ENCODE measurements around the gene LIMCH1.
"Not testable (repeated sequence)": the region's sequence is repeated elsewhere in the genome, so short reads cannot be mapped to it uniquely, and the experiment has no call there.

The LIMCH1 gene

DNA sequence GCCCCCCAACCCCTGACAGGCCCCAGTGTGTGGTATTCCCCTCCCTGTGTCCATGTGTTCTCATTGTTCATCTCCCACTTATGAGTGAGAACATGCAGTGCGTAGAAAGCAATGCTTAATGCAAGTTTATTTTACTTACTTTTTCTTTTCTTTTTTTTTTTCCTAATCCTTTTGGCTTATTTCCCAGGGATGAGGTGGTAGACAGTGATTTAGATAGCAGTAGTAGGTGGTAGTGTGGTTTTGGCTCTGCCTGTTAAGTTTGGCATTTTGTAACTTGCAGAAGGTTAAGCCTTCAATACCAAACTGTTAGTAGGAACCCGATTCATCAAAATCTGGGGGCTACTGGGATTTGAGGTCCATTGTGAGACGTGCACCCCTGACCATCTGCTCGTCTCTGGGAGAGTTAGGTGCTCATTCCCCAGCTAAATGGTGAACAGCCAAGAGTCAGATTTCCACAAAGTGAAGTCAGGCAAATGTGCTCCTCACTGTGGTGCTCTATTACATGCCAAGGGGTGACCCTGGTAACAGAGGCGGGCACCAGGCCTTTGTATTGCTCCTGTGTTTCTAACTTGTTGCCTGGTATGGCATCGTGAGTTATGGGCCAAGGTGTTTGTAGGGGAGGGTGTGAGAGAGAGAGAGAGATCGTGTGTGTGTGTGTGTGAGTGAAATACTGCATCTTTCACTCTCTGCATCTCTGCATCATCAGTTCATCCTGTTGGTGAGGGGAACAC is 140.3 kb downstream of the LIMCH1 start:
- DNase-seq (ENCODE audit: low spot score), result no peak

DNA sequence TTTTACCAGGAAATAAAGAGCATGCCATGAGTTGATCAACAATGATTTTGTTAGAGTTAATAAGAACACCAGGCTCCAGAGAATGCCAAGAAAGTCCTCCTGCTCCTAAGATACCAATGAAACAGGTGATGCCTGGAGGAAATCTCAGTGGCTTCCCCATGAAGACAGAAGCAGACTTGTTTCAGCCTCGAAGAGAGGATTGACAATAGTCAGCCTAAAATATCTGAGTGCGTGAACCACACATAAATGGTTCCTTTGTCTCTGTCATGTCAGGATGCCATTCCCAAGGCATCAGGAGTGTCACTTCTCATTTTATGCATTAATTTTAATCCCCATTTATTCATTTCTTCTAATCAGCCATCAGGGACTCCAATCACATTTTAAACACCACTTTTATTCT is 141.0 kb downstream of the LIMCH1 start:
- no peak for DNase-seq (ENCODE audit: low spot score)

DNA sequence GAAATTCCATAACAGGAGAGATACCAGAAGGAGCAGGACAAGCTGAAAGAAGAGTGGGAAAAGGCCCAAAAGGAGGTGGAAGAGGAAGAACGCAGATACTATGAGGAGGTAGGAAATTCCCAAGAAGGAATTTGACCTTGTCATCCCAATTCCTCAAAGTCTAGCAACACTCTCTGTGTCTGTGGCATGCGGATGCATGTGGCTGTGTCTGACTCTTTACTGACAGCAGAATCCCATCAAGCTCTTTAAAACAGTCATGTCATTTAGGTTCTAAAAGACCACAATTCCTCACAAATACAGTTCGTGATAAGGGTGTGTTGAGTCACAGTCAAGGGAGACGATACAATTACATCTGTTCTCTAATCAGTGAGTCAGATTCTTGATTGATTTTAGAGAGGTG is 142.0 kb downstream of the LIMCH1 start:
- no peak for DNase-seq (ENCODE audit: low spot score)

DNA sequence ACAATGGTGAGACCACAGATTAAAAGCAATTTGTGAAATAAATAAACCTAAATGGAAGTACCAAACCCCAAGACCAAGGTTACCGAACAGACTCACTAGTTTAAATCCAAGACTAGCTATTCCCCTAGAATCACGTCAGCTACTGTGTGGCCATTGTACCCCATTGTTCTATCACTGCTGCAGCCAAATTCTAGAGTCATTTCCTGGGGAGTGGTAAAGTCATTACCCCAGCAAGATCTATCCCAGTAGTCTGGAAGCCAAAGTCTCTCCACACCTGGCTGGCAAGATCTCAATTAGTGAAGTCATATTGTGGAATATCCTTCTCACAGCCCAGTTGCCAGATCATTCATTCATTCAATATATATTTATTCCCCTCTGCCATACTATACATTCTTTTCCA is 143.1 kb downstream of the LIMCH1 start:
- no peak for DNase-seq (ENCODE audit: low spot score)

DNA sequence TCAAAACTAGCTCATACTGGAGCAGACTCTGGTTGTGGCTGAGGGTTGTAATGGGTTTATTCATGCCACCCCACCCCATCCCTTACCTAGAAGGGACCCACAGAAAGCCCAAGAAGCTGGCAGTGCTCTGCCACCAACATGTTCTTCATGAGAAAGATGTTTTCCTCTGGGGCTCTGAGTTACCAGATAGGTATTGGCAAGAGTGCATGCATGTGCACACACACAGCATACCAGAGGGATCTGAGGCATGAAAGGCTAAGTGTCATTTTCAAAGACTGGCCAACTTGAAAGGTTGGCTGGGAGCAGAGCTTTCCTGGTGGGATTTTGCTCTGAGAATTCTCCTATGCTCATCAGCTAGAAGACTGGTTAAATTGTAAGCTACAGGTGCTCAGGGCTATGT is 145.4 kb downstream of the LIMCH1 start:
- DNase-seq (ENCODE audit: low spot score), result no peak

DNA sequence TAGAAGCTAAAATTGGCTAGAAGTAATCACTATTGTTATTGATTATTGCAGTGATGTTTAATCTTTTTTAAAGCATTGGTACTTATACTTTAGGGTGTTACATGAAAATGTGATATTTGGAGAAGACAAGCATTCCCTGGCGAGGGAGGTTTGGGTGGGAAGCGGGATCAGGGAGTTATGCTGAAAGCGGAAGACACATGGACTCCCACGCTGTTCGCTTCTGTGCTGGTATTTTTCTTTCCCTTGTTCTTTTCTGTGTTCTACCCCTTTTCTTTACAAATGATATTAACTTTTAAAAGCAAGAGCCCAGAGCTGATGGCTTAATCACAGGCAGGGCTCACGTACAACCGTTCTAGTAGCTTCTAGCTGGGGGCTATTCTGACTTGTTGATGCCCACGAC is 148.9 kb downstream of the LIMCH1 start:
- peak; percentile 47 for DNase-seq (ENCODE audit: low spot score)

DNA sequence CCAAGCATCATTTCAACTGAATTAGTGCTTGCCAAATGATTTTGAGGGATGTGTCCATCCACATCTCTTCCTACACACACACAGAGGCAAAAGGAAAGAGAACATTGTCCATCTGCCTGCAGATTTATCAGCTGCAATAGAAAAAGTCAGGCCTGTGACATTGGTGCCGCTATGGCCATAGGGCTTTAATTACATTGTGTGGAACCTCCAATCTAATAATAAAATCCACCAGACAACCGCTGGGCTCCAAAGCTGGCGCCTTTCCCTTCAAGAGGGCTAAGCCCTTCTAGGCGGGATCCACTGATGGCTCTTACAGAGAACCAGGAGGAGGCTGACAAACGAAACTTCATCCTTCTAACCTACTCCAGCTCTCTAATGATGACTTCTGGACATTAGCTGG is 150.0 kb downstream of the LIMCH1 start:
- DNase-seq (ENCODE audit: low spot score), result no peak

DNA sequence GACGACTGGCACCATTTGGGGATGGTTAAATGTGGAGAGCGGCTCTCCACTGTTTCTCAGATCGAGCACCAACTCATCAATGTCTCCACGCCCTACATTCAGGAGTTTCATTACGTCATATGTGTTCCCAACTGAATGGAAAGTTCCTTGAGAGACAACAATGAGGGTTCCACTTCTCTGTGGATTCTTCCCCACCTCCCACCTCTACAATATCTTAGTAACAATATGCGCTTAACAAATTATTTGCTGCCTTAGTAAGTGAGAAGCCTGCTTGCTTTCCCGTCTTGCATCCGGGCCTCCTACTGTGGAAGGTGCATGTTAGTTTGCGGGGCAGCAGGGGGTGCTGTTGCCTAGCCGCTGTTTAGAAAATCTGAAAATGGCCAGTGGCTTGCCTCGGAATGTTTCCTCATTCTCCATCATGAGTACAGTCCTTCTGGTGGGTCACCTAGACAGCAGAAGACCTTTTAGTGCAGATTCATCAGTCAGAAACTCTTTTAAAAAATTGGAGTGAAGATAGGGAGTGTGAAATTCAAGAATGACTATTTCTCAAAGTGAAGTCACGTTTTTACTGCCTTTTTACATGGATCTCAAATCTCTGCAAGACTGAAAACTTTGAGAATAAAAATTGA is 154.9 kb downstream of the LIMCH1 start:
- DNase-seq (ENCODE audit: low spot score), result peak; percentile 68

DNA sequence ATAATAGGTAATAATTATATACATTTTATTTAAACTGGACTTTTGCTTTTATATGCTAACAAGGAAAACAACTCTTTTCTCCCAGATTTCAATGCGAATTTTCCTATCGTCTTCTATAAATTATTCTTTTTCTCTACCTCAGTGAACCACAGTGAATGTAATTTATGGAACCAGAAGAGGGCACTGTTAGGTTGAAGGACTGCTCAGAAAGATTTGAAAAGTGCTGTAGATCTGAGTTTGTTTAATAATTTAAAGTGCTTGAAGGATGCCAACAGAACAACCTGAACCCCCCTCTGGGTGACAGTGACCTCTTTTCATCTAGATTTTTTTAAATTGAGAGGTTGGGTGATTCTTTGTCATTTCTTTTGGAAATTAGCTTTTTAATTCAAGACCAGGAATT is 155.7 kb downstream of the LIMCH1 start:
- DNase-seq (ENCODE audit: low spot score), result peak; percentile 23

DNA sequence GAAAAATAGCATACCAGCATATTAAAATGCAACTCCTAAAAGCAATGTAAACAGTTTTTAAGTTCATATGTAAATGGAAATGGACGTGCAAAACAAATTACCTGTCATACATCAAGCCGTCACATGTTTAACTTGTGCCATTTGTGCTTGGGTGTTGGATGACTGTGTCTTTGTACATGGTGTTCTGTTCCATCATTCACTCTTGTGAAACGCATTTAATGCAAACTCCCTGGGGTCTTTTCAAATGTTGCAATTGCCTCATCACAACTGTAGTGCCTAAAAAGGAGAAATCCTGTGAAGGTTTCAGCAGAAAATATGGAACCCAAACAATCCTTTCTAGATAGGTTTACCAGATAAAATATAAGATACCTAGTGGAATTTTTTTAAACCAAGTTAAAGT is 158.2 kb downstream of the LIMCH1 start:
- DNase-seq (ENCODE audit: low spot score), result no peak

DNA sequence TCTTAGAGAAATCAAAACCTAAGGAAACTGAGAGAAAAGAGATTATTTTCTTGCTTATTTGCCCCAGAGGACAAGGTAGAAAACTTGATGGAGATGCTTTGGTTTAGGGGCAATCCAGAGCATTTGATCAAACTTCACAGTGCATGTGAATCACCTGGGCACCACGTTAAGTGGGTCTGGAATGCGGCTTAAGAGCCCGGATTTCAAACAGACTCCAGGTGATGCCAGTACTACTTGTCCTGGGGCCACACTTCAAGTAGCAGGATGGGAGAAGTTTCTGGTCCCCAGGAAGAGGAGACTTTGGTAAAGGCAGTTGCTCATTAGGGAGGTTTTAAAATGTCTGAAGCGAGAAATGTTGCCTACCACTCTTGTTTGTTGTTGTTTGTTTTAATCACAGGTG is 158.8 kb downstream of the LIMCH1 start:
- DNase-seq (ENCODE audit: low spot score), result no peak

DNA sequence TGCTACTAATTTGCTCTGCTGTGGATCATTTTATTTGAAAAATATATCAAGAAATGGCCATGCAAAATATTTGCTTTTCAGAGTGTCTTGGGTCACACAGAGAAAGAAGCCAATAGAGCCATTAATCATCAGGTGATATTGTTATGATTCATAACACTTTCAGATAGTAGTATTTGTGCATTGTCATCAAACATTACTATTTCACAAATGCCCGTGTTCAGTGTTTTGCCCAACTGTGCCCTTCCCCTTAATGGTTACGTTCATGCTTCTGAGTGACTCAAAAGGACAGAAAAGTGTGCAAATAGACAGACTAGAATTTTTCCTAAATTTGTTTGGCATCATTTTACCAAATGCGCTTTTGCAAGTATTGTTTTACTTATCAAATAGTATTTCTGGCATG is 164.0 kb downstream of the LIMCH1 start:
- DNase-seq (ENCODE audit: low spot score), result no peak

DNA sequence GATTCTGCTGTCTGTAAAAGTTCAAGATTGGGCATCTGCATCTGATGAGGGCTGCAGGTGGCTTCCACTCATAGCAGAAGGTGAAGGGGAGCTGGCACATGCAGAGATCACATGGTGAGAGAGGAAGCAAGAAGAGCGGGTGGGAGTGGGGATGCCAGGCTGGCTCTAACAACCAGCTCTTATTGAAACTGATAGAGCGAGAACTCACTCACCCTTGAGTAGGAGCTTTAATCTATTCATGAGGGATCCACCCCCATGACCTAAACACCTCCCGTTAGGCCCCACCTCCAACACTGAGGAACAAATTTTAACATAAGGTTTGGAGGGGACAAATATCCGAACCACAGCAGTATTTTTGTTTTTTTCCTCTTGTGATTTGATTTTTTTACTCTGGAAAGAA is 164.8 kb downstream of the LIMCH1 start:
- no peak for DNase-seq (ENCODE audit: low spot score)

DNA sequence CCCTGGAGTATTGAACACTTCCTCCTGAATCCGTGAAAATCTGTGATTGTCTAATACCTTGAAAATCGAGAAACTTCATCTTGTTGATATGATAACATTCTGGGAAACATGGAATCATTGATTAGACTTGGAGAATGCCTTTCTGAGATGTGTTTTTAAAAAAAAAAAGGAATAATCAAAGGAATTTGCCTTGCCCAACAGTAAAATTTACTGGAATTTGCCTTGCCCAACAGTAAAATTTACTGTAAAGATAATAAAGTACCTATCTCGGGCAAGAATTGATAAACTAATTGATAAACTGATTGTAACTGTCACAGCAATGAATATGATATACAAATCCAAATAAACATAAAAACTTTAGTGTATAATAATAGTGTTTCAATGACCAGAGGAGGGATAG is 165.8 kb downstream of the LIMCH1 start:
- no peak for DNase-seq (ENCODE audit: low spot score)

DNA sequence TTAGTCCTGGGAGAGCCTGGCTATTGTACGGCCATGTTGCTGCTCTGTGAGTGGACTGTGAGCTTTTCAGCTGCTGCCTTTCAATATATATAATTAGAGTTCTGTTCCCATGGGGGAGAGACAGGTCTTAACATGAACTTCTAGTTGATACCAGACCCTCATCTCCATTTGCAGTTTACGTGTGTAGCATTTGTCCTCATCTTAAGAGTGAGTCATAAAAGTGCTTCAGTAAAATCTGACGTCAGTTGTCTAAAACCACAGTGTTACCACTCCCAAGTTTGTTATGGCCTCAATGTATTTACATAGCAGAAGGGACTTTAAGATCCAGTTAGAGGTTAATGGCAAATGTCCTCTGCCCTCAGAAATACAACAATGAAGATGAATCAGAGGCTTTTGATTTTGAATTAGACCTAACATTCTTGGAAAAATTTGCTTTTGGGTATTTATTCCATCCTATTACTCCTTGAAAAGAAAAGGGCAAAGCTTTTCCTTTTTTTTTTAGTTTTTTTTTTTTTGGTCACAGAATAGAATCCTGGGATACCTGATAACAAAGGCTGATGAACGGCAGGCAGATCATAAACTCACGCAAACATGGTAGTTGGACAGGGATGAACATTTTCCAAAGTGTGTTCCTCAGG is 172.0 kb downstream of the LIMCH1 start:
- no peak for DNase-seq (ENCODE audit: low spot score)

DNA sequence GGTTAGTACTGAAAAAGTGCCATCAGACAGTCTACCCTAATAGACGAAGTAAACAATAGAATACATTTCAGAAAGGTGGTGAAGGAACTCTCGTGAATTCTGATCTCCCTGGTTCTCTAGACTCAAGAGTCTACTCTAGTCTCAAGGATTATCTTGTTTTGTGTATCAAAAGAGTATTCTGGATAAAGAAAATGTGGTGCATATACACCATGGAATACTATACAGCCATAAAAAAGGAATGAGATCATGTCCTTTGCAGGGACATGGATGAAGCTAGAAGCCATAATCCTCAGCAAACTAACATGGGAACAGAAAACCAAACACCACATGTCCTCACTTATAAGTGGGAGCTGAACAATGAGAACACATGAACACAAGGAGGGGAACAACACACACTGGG is 173.7 kb downstream of the LIMCH1 start:
- not testable (repeated sequence) for DNase-seq (ENCODE audit: low spot score)

DNA sequence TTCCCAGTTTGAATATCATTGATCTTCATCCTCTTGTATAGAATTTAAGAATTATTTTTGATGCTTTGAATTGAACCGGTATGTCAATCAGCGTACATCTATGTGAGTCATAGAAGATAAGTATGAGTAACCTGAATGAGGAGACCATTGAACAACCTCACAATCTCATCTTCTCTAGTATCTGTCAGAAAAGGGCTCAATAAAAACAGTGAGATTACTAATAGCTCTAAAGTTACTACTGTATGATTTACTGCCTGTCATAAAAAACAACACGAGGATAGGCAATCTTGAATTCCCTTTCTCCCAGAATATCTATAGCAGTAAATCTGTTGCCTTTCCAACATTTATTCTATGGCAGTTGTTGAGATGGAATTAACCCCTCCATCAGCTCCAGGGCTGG is 174.5 kb downstream of the LIMCH1 start:
- DNase-seq (ENCODE audit: low spot score), result no peak

DNA sequence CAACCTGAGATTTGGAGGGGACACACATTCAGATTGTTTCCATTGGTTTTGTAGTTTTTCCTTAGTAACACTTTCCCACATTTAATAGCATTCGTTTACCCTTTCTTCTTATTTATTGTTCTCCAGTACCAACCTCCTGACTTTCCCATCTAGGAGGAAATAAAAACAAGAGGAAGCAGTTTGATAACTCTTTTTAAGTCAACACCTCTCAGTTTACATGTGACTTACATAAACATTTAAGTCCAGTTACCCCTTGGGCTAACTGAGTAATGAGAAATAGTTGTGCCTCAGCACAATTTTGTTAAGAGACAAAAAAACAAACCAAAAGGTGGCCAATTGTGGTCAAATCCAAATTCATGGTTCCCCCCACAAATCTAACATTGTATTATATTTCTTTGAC is 175.8 kb downstream of the LIMCH1 start:
- no peak for DNase-seq (ENCODE audit: low spot score)

DNA sequence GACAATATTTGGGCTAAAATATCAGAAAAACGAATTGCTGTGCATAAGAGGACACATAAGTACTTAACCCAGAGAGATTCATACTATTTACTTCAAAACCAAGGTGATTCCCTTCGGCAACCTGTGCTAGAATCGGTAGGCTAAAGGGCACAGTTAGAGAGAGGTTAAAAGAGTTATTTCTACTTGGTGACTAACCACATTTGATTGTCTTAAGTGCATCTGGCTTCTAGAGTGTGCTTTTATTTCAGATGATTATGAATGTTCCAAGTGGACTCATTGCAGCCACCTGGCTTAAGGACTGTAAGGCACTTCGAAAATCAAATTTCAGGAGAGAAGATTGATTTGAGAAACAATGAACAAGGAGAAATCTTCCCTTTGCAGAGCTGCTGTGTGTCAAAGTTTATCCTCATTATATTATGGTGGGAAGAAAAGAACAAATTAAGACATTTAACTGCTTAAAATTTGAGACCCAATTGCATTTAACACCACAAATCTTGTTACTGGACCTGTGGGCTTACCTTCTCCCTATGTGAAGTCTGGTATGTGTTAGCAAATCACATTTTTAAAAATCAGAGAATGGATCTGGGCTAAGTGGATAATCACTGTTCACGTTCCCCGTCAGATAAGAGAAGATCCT is 176.5 kb downstream of the LIMCH1 start:
- DNase-seq (ENCODE audit: low spot score), result no peak

DNA sequence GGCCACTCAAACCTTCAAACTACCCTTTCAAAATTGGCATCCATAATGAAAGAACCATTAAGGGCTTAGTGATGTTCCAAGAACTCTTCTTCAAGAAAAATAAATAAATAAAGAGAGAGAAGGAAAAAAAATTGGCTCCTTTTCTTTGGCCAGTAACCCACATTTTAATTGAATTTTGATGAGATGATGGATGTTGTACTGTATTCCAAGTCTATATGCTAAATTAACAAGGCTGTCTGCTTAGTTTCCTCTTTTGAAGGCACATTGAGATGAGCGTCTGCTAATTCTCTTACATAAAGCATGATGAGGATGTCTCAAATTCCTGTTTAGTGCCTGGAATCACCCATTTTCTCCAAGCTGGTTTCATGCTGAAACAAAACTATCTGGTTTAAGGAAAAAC is 177.2 kb downstream of the LIMCH1 start:
- DNase-seq (ENCODE audit: low spot score), result no peak

DNA sequence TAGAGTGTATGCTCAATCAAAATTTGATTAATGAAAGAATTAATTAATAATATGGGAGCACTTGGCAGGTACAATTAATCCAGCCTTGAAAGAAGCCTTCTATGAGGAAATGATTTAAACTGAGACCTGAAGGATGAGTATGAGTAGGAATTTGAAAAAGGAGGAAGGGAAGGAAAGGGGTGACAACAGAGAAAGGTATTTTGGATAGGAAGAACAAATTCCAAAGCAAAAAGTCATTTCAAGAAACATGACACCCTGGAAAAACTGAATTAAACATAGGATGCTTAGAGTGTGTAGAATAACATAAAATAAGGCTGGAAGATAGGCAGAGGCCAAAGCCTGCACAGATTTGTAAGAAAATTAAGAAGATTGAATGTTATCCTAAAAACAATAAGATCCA is 180.9 kb downstream of the LIMCH1 start:
- no peak for DNase-seq (ENCODE audit: low spot score)

DNA sequence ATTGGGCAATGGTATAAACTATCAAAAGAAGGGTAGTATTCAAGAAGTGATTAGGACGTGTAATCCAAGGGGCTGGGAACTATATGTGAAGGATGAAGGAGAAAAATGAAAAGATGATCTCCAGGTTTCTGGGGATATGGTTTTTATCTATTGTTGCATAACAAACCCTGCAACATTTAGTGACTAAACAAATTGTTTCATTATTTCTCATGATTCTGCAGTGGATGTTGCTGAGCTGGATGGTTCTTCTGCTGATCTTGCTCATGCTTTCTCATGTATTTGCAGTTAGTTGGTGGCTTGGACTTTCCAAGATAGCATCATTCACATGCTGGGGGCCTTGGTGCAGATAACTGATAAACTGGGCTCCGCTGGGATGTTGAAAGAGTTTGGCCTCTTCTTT is 181.5 kb downstream of the LIMCH1 start:
- DNase-seq (ENCODE audit: low spot score), result no peak

DNA sequence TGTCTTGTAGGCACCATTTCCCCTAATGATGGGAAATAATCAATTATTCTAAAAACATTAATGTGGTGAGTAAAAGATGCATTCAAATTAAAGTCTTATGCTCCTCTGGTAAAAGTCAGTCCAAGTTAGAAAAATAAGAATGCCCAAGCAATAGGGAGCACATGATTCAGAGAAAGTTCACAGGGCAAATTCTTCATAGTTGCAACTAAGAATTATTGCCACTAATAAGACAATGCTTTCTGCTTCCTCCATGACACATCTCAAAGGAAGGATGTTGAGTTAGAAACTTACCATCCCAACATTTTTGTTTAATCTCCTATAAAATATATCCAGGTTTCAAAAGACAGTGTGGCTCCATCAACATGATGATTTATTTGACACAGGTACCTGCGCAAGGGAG is 184.2 kb downstream of the LIMCH1 start:
- DNase-seq (ENCODE audit: low spot score), result no peak

All from Ammon's horn (tissue), 1 donor.